Measurements from ENCODE around the gene TERT. TPM values are rescaled to one million over a fixed set of nuclear protein-coding genes. Genes with fewer than 3 reads are reported as not detected.
A peak's percentile ranks its signal among the peaks of the same experiment; 100 is the strongest.

TERT gene
- total and polyA plus RNA-seq, 2 of the 13 experiments (the other 11 are each of a cell fraction or from before 2014, with no cell fraction given) = 4.3 to 5.9 TPM

- no peak for TF ChIP-seq ZBTB40 (IDR thresholded peaks at IDR 0.05)
- TF ChIP-seq ZBTB40 (CRISPR knock-in tag; IDR thresholded peaks at IDR 0.05) = no peak
- peak; percentile 82 for TF ChIP-seq ZBTB42 (CRISPR knock-in tag; IDR thresholded peaks at IDR 0.05)
- no peak for TF ChIP-seq ZNF414 (CRISPR knock-in tag; IDR thresholded peaks at IDR 0.05)
- TF ChIP-seq SNAPC5 (CRISPR knock-in tag; IDR thresholded peaks at IDR 0.05; ENCODE audit: borderline replicate concordance) = no peak
- no peak for TF ChIP-seq ZBTB26 (CRISPR knock-in tag; IDR thresholded peaks at IDR 0.05; ENCODE audit: borderline replicate concordance)
- no peak for TF ChIP-seq DMAP1 (CRISPR knock-in tag; IDR thresholded peaks at IDR 0.05)
- TF ChIP-seq ZNF251 (CRISPR knock-in tag; IDR thresholded peaks at IDR 0.05) = no peak
- no peak for TF ChIP-seq ZNF629 (CRISPR knock-in tag; conservative IDR thresholded peaks at IDR 0.05)
- no peak for TF ChIP-seq SOX13 (IDR thresholded peaks at IDR 0.05)
- no peak; a peak in 1 of 4 replicates for TF ChIP-seq SOX13 (CRISPR knock-in tag; conservative IDR thresholded peaks at IDR 0.05 in 1 of 2, IDR thresholded peaks at IDR 0.05 in 1 of 2)
- TF ChIP-seq SP2 (CRISPR knock-in tag; IDR thresholded peaks at IDR 0.05) = no peak
- TF ChIP-seq ZSCAN5A (CRISPR knock-in tag; IDR thresholded peaks at IDR 0.05; ENCODE audit: borderline replicate concordance) = no peak
- TF ChIP-seq MED1 (CRISPR knock-in tag; IDR thresholded peaks at IDR 0.05) = peak; percentile 44
- TF ChIP-seq ZNF256 (CRISPR knock-in tag; conservative IDR thresholded peaks at IDR 0.05) = no peak
- no peak for TF ChIP-seq RXRB (CRISPR knock-in tag; IDR thresholded peaks at IDR 0.05; ENCODE audit: borderline replicate concordance)
- TF ChIP-seq SRSF9 (IDR thresholded peaks at IDR 0.05; ENCODE audit: borderline replicate concordance, insufficient read depth, low read depth, low read length, poor library complexity, severe bottlenecking) = no peak
- TF ChIP-seq BRD4 (CRISPR knock-in tag; IDR thresholded peaks at IDR 0.05) = 0 out of 2 replicates have a peak, but pooled peaks have one; percentile 28
- no peak for TF ChIP-seq ZNF672 (CRISPR knock-in tag; IDR thresholded peaks at IDR 0.05)
Measured at GRCh38 chr5:1204693-1205242, 90.1 kb downstream of the TERT start (continued).

All from HepG2 (cell line).